Fibroblast of pulmonary artery (primary cell): Measurements from ENCODE around the gene ADAR.

Experiments
- DNase-seq: peaks from one replicate; pipeline ENCODE4 v3.0.0-alpha.2; 2010; ENCODE audit warnings: low read depth
- H3K4me3 ChIP-seq: replicated peaks from 2 replicates; pipeline ENCODE4 v1.5.1; 2011; ENCODE audit warnings: low read depth, mild to moderate bottlenecking, control low read depth, low read length, moderate library complexity
- TF ChIP-seq, protein P1 (sequence below): IDR thresholded peaks from 2 replicates; pipeline ENCODE4 v1.5.1; 2011; ENCODE audit warnings: mild to moderate bottlenecking, control low read depth, low read length, inconsistent platforms; ENCODE audit errors: missing control alignments

ADAR gene

DNA sequence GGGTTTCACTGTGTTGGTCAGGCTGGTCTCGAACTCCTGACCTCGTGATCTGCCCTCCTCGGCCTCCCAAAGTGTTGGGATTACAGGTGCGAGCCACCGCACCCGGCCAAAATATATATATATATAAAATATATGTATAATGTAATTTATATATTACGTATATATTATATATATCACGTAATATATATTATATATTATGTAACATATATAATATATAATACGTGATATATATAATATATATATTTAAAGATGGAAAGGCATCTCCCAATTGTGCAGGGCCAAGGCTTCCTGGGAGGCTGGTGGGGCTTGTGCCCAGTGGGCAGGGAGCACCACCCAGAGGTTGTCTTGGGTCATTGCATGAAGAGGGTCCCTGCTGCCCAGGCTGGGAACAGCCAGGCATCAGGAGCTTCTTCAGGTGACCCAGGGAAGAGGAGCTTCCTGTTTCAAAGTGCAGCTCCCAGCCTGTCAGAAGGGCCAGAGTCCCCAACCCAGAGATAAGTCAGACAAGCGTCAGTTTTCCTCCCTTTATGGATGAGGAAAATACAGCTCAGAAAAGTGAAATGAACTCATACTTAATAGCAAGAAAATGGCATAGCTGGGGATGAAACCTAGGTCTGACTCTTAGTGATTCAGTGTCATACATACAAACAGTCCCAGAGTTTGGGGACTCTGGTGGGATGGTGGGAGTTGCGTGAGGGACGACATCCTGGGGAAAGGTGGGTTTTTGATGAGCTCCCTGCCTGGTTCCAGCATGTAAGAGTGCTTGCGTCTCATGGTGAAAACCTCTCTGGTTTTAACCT is 61.5 kb downstream of the ADAR start:
- TF ChIP-seq, protein P1, sequence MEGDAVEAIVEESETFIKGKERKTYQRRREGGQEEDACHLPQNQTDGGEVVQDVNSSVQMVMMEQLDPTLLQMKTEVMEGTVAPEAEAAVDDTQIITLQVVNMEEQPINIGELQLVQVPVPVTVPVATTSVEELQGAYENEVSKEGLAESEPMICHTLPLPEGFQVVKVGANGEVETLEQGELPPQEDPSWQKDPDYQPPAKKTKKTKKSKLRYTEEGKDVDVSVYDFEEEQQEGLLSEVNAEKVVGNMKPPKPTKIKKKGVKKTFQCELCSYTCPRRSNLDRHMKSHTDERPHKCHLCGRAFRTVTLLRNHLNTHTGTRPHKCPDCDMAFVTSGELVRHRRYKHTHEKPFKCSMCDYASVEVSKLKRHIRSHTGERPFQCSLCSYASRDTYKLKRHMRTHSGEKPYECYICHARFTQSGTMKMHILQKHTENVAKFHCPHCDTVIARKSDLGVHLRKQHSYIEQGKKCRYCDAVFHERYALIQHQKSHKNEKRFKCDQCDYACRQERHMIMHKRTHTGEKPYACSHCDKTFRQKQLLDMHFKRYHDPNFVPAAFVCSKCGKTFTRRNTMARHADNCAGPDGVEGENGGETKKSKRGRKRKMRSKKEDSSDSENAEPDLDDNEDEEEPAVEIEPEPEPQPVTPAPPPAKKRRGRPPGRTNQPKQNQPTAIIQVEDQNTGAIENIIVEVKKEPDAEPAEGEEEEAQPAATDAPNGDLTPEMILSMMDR = peak; percentile 87
- DNase-seq = peak; percentile 79
- no peak overlapping the region for H3K4me3 ChIP-seq

DNA sequence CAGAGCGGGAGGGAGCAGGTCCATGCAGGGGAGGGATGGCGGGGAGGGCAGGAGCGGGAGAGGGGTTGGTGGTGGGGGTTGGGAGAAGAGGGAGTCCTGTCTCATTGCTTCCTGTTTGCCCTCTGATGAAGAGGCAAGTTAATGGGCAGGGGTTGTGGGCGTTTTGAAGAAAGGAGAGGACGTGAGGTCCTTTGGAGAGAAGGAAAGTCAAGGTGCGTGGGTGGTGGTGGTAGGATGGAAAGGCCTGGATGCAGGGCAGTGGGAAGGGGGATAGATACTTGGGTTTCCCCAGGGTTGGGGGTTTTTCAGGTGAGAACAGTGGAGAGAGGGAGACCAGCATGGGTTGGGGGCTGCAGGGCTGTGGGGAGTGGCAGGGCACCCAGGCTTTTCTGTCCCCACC is 66.8 kb downstream of the ADAR start:
- no peak for DNase-seq
- H3K4me3 ChIP-seq = no peak overlapping the region
- TF ChIP-seq, protein P1 = no peak

DNA sequence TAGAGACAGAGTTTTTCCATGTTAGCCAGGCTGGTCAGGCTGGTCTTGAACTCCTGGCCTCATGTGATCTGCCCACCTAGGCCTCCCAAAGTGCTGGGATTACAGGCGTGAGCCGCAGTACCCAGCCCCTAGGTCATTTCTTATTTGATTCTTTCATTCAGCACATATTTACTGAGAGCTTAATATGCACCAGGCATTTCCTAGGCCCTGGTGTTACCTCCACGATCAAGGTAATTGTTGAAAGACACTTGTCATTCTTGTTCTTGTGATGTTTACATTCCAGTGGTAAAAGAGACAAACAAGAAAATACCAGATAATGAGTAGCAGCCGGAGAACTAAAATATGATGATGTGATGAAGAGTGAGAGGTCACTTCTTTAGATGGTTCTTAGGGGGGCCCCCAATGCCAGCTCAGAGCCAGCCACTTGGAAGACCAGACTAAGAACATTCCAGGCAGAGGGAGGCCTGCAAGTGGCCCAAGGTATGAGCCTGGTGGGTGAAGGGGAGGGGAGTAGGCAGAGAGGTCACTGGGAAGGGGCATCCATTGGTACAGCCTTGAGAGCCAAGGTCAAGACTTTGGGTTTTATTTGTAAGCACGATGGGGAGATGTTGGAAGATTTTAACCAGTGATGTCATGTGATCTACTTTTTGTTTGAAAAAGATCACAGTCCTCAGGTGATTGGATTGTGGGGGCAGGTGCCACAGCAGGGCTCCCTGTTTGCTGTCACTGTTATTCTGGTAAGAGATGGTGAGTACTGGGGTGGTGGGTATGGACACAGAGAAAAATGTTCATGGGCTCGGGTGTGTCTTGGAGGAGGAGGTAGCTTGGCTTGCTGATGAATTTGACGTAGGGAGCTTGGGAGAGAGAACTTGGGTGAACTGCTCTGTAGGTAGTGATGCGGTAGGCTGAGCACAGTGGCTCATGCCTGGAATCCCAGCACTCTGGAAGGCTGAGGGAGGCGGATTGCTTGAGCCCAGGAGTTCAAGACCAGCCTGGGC is 68.2 kb downstream of the ADAR start:
- TF ChIP-seq, protein P1 = no peak
- H3K4me3 ChIP-seq = no peak overlapping the region

DNA sequence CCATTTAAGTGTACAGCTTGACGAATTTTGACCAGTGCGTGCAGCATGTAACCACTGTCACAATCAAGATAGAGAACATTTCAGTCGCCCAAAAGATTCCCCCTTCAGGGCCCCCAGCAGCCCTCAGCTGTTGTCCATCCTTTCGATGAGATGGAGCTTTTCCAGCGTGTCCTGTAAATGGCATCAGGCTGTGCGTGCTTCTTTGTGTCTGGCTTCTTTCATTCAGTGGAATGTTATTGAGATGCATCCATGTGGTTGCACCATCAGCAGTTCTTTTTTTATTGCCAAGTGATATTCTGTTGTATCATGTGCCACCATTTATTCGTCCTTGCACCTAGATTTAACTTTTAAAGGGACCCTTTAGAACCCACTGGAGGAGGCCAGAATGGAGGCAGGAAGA is 71.4 kb downstream of the ADAR start:
- no peak overlapping the region for H3K4me3 ChIP-seq
- DNase-seq = no peak
- TF ChIP-seq, protein P1 = no peak

More for the DNA sequence above, 68.2 kb downstream of the ADAR start:
- DNase-seq = no peak

DNA sequence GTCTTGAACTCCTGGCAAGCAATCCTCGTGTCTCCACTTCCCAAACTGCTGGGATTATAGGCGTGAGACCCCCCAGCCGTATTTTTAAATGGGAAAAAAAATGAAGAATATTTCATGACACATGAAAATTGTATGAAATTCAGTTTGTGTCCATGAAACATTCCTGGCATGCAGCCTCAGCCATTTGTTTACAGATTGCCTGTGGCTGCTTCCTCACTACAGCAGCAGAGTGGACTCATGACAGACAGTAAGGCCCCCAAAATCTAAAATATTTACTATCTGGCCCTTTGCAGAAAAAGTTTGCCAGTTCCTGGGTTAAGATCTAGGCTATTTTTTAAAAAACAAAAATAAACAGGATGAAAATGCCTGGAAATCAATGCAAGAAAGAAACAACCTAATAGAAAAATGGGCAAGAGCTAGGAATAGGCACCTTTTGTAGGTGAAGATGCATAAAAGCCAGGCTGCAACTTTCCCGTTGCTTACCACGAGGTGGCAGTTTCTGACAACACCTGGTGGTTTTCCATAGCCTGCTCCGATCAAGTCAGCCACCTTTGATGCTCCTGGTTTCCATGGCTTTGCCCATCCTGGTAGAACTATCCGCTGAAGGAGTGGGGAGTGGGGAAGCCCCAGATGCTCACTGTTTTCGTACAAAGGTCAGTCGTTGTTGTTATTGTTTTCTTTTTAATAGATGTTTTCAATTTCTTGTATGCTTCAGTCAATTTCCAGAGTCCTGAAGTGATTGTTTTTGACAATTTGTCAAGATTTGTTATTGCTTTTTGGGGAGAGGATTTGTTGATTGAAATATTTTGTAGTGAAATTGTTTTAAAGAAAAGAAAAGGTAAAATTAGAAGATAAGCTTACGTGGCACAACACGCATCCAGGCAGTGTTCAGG is 73.8 kb downstream of the ADAR start:
- DNase-seq = peak; percentile 25
- TF ChIP-seq, protein P1 = peak; percentile 48
- H3K4me3 ChIP-seq = no peak overlapping the region
